IPS-15b (cell line): ENCODE measurements around the gene TMIE.

Experiments
- H3K27me3 ChIP-seq: one replicate; pipeline ENCODE4 v1.6.1; 2013; ENCODE audit warnings: low read length; ENCODE audit not compliant: control insufficient read depth, insufficient read depth
- H3K36me3 ChIP-seq: one replicate; pipeline ENCODE4 v1.6.1; 2013; ENCODE audit warnings: low read length; ENCODE audit not compliant: control insufficient read depth, insufficient read depth
- H3K4me1 ChIP-seq: one replicate; pipeline ENCODE4 v1.6.1; 2013; ENCODE audit warnings: mild to moderate bottlenecking, low read length; ENCODE audit not compliant: control insufficient read depth, insufficient read depth
- H3K4me3 ChIP-seq: one replicate; pipeline ENCODE4 v1.5.1; 2013; ENCODE audit warnings: low read depth, low read length
- H3K9ac ChIP-seq: one replicate; pipeline ENCODE4 v1.6.1; 2013; ENCODE audit warnings: low read depth, mild to moderate bottlenecking, low read length
- H3K9me3 ChIP-seq: one replicate; pipeline ENCODE4 v1.6.1; 2013; ENCODE audit warnings: mild to moderate bottlenecking, low read length; ENCODE audit not compliant: control insufficient read depth, insufficient read depth

The TMIE gene

GRCh38 chr3:46679681-46680080 is 21.5 kb upstream of the TMIE start:
- Histone ChIP-seq H3K36me3 (no peaks in the 10 kb centered on the region), H3K9ac (no peak overlapping the region), H3K4me3 (no peak overlapping the region), H3K27me3 (no peaks in the 10 kb centered on the region), H3K4me1 (no peaks in the 10 kb centered on the region), H3K9me3 (no peaks in the 10 kb centered on the region)

- no peak overlapping the region for H3K4me3 ChIP-seq
- no peak overlapping the region for H3K9ac ChIP-seq
- no peaks in the 10 kb centered on the region for H3K4me1 ChIP-seq
- H3K27me3 ChIP-seq: no peaks in the 10 kb centered on the region
- H3K9me3 ChIP-seq: no peaks in the 10 kb centered on the region
- H3K36me3 ChIP-seq: no peaks in the 10 kb centered on the region
Measured at GRCh38 chr3:46680298-46680826, 20.8 kb upstream of the TMIE start.

GRCh38 chr3:46681387-46681786 is 19.8 kb upstream of the TMIE start:
- no peaks in the 10 kb centered on the region for H3K9me3 ChIP-seq
- no peaks in the 10 kb centered on the region for H3K27me3 ChIP-seq
- H3K9ac ChIP-seq: no peak overlapping the region
- no peak overlapping the region for H3K4me3 ChIP-seq
- H3K4me1 ChIP-seq: no peaks in the 10 kb centered on the region
- no peaks in the 10 kb centered on the region for H3K36me3 ChIP-seq

GRCh38 chr3:46681856-46682540 is 19.2 kb upstream of the TMIE start:
- Histone ChIP-seq H3K9ac (no peak overlapping the region), H3K4me3 (no peak overlapping the region), H3K4me1 (no peaks in the 10 kb centered on the region), H3K9me3 (no peaks in the 10 kb centered on the region), H3K27me3 (no peaks in the 10 kb centered on the region), H3K36me3 (no peaks in the 10 kb centered on the region)

GRCh38 chr3:46682974-46683373 is 18.2 kb upstream of the TMIE start:
- no peaks in the 10 kb centered on the region for H3K36me3 ChIP-seq
- H3K4me1 ChIP-seq: no peaks in the 10 kb centered on the region
- H3K27me3 ChIP-seq: no peaks in the 10 kb centered on the region
- H3K4me3 ChIP-seq: no peak overlapping the region
- H3K9me3 ChIP-seq: no peaks in the 10 kb centered on the region
- H3K9ac ChIP-seq: no peak overlapping the region

- Histone ChIP-seq H3K27me3 (no peaks in the 10 kb centered on the region), H3K4me3 (no peak overlapping the region), H3K36me3 (no peaks in the 10 kb centered on the region), H3K9ac (no peak overlapping the region), H3K9me3 (no peaks in the 10 kb centered on the region), H3K4me1 (no peaks in the 10 kb centered on the region)
Measured at GRCh38 chr3:46684891-46685290, 16.3 kb upstream of the TMIE start.

GRCh38 chr3:46685446-46685845 is 15.7 kb upstream of the TMIE start:
- H3K36me3 ChIP-seq: no peaks in the 10 kb centered on the region
- H3K9me3 ChIP-seq: no peaks in the 10 kb centered on the region
- H3K9ac ChIP-seq: no peak overlapping the region
- H3K27me3 ChIP-seq: no peaks in the 10 kb centered on the region
- no peak overlapping the region for H3K4me3 ChIP-seq
- no peaks in the 10 kb centered on the region for H3K4me1 ChIP-seq

- no peak overlapping the region for H3K4me3 ChIP-seq
Measured at GRCh38 chr3:46690798-46691197, 10.4 kb upstream of the TMIE start.

GRCh38 chr3:46692566-46692990 is 8.6 kb upstream of the TMIE start:
- H3K9ac ChIP-seq: no peak overlapping the region
- H3K4me3 ChIP-seq: peak overlapping the region; percentile 68

More at GRCh38 chr3:46690798-46691197, 10.4 kb upstream of the TMIE start:
- Histone ChIP-seq H3K4me1 (peaks cover 4% of the 10 kb centered on the region), H3K9me3 (no peaks in the 10 kb centered on the region), H3K36me3 (no peaks in the 10 kb centered on the region), H3K27me3 (peaks cover 20% of the 10 kb centered on the region), H3K9ac (no peak overlapping the region)

GRCh38 chr3:46693038-46693891 is 7.9 kb upstream of the TMIE start, which contains the start of gene ALS2CL:
Gene ALS2CL, minus strand, starts transcription at chr3:46693679. Its CDS starts 4,239 bp downstream, at chr3:46689440.
- no peaks in the 10 kb centered on the region for H3K36me3 ChIP-seq
- peak within 1 kb of the TSS; percentile 68 for H3K4me3 ChIP-seq
- peaks cover 4% of the 10 kb centered on the region for H3K4me1 ChIP-seq
- H3K27me3 ChIP-seq: peaks cover 20% of the 10 kb centered on the region
- no peak within 1 kb of the TSS for H3K9ac ChIP-seq
- no peaks in the 10 kb centered on the region for H3K9me3 ChIP-seq

More at GRCh38 chr3:46692566-46692990, 8.6 kb upstream of the TMIE start:
- Histone ChIP-seq H3K36me3 (no peaks in the 10 kb centered on the region), H3K27me3 (peaks cover 20% of the 10 kb centered on the region), H3K9me3 (no peaks in the 10 kb centered on the region), H3K4me1 (peaks cover 4% of the 10 kb centered on the region)

- H3K4me3 ChIP-seq: no peak overlapping the region
Measured at GRCh38 chr3:46693892-46694226, 7.3 kb upstream of the TMIE start.

GRCh38 chr3:46694520-46694919 is 6.7 kb upstream of the TMIE start:
- Histone ChIP-seq H3K36me3 (no peaks in the 10 kb centered on the region), H3K4me1 (peaks cover 4% of the 10 kb centered on the region), H3K27me3 (peaks cover 20% of the 10 kb centered on the region), H3K9ac (no peak overlapping the region), H3K9me3 (no peaks in the 10 kb centered on the region), H3K4me3 (no peak overlapping the region)

More at GRCh38 chr3:46693892-46694226, 7.3 kb upstream of the TMIE start:
- Histone ChIP-seq H3K27me3 (peaks cover 20% of the 10 kb centered on the region), H3K9ac (no peak overlapping the region), H3K9me3 (no peaks in the 10 kb centered on the region), H3K4me1 (peaks cover 4% of the 10 kb centered on the region), H3K36me3 (no peaks in the 10 kb centered on the region)
